ENCODE data around the gene HNF1A. TPM values are rescaled to one million over a fixed set of nuclear protein-coding genes. Genes with fewer than 3 reads are reported as not detected.

HNF1A gene
- total and polyA plus RNA-seq, 4 donors: 8.2 to 19.8 (median 10.6) TPM

GRCh38 chr12:120941846-120942405 is 36.4 kb upstream of the HNF1A start:
- no peak overlapping the region for H3K27ac ChIP-seq (ENCODE audit: low read depth in 1 of 2, low read length in 2 of 2)
- H3K27me3 ChIP-seq (ENCODE audit: control insufficient read depth in 4 of 4, insufficient read depth in 4 of 4, low read length in 3 of 4): no peaks in the 10 kb centered on the region
- no peak for DNase-seq (ENCODE audit: low spot score)
- no peak overlapping the region for H3K9ac ChIP-seq (ENCODE audit: low read depth in 1 of 2, low read length in 2 of 2)
- TF ChIP-seq CTCF (IDR thresholded peaks at IDR 0.05; ENCODE audit: low read depth, low read length, missing input control) (no peak), EGR1 (IDR thresholded peaks at IDR 0.05; ENCODE audit: low read depth in 2 of 2) (no peak), RXRA (IDR thresholded peaks at IDR 0.05) (no peak), FOXA2 (IDR thresholded peaks at IDR 0.05) (no peak), SP1 (IDR thresholded peaks at IDR 0.05) (no peak), MAX (IDR thresholded peaks at IDR 0.05) (no peak), HNF4G (IDR thresholded peaks at IDR 0.05) (no peak)
- H3K9me3 ChIP-seq (ENCODE audit: control insufficient read depth in 4 of 4, low read length in 3 of 4): no peaks in the 10 kb centered on the region
- no peaks in the 10 kb centered on the region for H3K36me3 ChIP-seq (ENCODE audit: control insufficient read depth in 4 of 4, insufficient read depth in 3 of 4, low read depth in 1 of 4, low read length in 3 of 4)
- H3K4me1 ChIP-seq (ENCODE audit: control insufficient read depth in 4 of 4, insufficient read depth in 4 of 4, low read length in 3 of 4): peaks cover 0 to 2% (median 0%) of the 10 kb centered on the region in 4 donors
- 70% methylated on average over 3 of the region's 3 CpGs for WGBS
- no peak overlapping the region for H3K4me3 ChIP-seq (ENCODE audit: low read depth in 1 of 3, low read length in 3 of 3)

- peaks cover 0 to 2% (median 0%) of the 10 kb centered on the region in 4 donors for H3K4me1 ChIP-seq (ENCODE audit: control insufficient read depth in 4 of 4, insufficient read depth in 4 of 4, low read length in 3 of 4)
- H3K4me3 ChIP-seq (ENCODE audit: low read depth in 1 of 3, low read length in 3 of 3): no peak overlapping the region
- no peak for DNase-seq (ENCODE audit: low spot score)
- TF ChIP-seq RAD21 (IDR thresholded peaks at IDR 0.05): no peak
- no peak for TF ChIP-seq CTCF (IDR thresholded peaks at IDR 0.05; ENCODE audit: low read depth, low read length, missing input control)
- TF ChIP-seq RXRA (IDR thresholded peaks at IDR 0.05): no peak
- TF ChIP-seq FOXA2 (IDR thresholded peaks at IDR 0.05): no peak
- no peak for TF ChIP-seq MAX (IDR thresholded peaks at IDR 0.05)
- TF ChIP-seq EGR1 (IDR thresholded peaks at IDR 0.05; ENCODE audit: low read depth in 2 of 2): no peak
- TF ChIP-seq YY1 (IDR thresholded peaks at IDR 0.05): no peak
- no peak for TF ChIP-seq HNF4A (conservative IDR thresholded peaks at IDR 0.05)
- no peak for TF ChIP-seq TAF1 (conservative IDR thresholded peaks at IDR 0.05)
- TF ChIP-seq ZBTB33 (IDR thresholded peaks at IDR 0.05): no peak
- TF ChIP-seq GABPA (IDR thresholded peaks at IDR 0.05 in 1 of 2, conservative IDR thresholded peaks at IDR 0.05 in 1 of 2): no peak
- no peak for TF ChIP-seq SP1 (IDR thresholded peaks at IDR 0.05)
- TF ChIP-seq ATF3 (IDR thresholded peaks at IDR 0.05): no peak
- no peak for TF ChIP-seq JUND (IDR thresholded peaks at IDR 0.05)
- no peak for TF ChIP-seq REST (IDR thresholded peaks at IDR 0.05)
- WGBS: 80% methylated on average over 3 of the region's 3 CpGs
- H3K36me3 ChIP-seq (ENCODE audit: control insufficient read depth in 4 of 4, insufficient read depth in 3 of 4, low read depth in 1 of 4, low read length in 3 of 4): no peaks in the 10 kb centered on the region
- H3K9me3 ChIP-seq (ENCODE audit: control insufficient read depth in 4 of 4, low read length in 3 of 4): no peaks in the 10 kb centered on the region
- H3K27me3 ChIP-seq (ENCODE audit: control insufficient read depth in 4 of 4, insufficient read depth in 4 of 4, low read length in 3 of 4): no peaks in the 10 kb centered on the region
- no peak overlapping the region for H3K27ac ChIP-seq (ENCODE audit: low read depth in 1 of 2, low read length in 2 of 2)
- no peak overlapping the region for H3K9ac ChIP-seq (ENCODE audit: low read depth in 1 of 2, low read length in 2 of 2)
Measured at GRCh38 chr12:120943482-120943881, 34.9 kb upstream of the HNF1A start.
